Glomerular visceral epithelial cell (primary cell): ENCODE measurements around the gene WASF2.
"Not testable (repeated sequence)": the region's sequence is repeated elsewhere in the genome, so short reads cannot be mapped to it uniquely, and the experiment has no call there.

Experiments
- DNase-seq: peaks from one replicate; pipeline ENCODE4 v3.0.0-alpha.2; 2016; ENCODE audit errors: extremely low spot score

WASF2 gene

GRCh38 chr1:27496604-27497155 lies 6.7 kb upstream of the WASF2 start:
- DNase-seq: peak; percentile 12

- DNase-seq: no peak
Measured at GRCh38 chr1:27492796-27493195, 2.8 kb upstream of the WASF2 start.

DNA sequence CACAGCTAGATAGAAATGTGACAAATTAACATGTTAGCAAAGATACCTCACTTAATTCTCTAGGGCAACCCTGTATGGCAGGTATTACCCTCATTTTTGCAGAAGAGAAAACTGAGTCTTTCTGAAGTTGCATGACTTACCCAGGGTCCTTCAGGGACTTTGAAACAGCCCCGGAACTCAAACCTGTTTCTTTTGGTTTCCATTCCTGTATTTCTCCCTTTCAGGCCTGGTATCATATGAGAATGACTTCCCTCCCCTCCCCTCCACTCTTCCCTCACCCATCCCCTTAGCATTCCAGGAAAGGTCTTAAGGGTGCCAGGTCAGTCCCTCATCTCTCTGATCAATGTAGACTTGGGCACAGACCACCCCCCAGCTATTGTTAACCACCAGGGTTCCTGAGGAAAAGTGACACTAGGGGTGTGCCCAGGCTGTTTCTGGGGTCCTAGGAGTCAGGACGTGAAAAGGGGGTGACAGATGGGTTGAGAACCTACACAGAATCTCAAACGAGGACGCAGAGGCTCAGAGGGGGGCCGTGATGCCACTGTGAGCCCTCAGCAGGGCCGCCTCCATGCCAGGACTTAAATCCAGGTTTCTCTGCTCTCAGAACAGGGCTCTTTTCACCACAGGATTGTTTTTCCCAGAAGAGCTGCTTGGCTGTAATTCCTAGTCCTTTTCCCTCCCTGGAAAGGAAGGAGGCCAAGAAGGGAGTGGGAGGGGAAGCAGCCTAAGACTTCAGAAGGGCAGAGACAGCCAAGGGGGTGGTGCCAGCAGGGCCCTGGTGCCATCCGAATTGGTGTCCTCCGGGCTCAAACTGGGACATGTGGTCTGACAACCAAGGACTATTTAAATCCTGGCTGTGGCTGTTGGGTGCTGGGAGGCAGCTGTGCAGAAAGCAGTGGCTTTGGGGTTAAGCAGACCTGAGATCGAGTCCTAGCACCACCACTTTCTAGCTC lies 2.1 kb upstream of the WASF2 start:
- DNase-seq: no peak

GRCh38 chr1:27489501-27489972 lies 430 bp downstream of the WASF2 start:
- peak; percentile 41 for DNase-seq

GRCh38 chr1:27487966-27488884 lies 1.7 kb downstream of the WASF2 start:
- peak; percentile 26 for DNase-seq

GRCh38 chr1:27485363-27485762 lies 4.6 kb downstream of the WASF2 start:
- no peak for DNase-seq

DNA sequence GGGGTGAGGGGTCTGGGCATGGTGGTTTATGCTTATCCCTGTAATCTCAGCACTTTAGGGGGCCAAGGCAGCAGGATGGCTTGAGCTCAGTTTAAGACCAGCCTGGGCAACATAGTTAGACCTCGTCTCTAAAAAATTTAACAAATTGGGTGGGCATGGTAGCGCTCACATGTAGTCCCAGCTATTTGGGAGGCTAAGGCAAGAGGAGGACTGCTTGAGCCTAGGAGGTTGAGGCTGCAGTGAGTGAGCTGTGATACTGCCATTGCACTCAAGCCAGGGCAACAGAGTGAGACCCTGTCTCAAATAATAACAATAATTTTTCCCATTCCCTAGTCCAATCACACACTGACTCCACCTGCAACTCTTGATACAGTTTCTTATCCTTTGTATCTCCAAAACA lies 6.3 kb downstream of the WASF2 start:
- DNase-seq: no peak

- DNase-seq: no peak
Measured at GRCh38 chr1:27481994-27482620, 7.9 kb downstream of the WASF2 start.

GRCh38 chr1:27478098-27478497 lies 11.9 kb downstream of the WASF2 start:
- no peak for DNase-seq

DNA sequence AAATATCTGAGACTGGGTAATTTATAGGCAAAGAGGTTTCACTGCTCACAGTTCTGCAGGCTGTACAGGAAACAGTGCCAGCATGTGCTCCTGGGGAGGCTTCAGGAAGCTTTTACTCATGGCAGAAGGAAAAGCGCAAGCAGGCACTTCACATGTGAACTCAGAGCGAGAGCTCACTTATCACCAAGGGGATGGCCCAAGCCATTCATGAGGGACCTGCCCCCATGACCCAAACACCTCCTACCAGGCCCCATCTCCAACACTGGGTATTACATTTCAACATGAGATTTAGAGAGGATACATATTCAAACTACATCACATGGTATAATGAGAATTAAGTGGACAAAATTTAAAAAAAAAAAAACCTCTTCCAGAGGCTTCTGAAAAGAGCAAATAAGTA lies 13.7 kb downstream of the WASF2 start:
- no peak for DNase-seq

DNA sequence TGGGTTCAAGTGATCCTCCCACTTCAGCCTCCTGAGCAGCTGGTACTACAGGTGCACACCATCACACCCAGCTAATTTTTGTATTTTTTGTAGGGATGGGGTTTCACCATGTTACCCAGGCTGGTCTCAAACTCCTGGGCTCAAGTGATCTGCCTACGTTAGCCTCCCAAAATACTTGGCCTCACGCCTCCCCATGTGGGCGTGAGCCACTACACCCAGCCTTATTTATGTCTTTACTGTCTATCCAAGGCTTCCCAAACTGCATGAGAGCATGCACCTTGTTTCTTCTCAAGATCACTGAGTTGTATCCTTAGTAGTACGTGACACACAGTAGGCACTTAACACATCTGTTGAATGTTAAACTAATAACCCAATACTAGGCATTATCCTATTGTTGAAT lies 14.2 kb downstream of the WASF2 start:
- no peak for DNase-seq

- no peak for DNase-seq
Measured at GRCh38 chr1:27473755-27474154, 16.2 kb downstream of the WASF2 start.

DNA sequence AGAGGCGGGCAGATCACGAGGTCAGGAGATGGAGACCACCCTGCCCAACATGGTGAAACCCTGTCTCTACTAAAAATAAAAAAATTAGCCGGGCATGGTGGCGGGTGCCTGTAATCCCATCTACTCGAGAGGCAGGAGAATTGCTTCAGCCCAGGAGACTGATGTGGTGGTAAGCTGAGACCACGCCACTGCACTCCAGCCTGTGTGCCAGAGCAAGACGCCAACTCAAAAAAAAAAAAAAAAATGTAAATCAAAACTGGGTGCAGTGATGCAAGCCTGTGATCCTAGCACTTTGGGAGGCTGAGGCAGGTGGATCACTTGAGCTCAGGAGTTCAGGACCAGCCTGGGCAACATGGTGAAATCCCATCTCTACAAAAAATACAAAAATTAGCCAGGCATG lies 17.9 kb downstream of the WASF2 start:
- DNase-seq: not testable (repeated sequence)

DNA sequence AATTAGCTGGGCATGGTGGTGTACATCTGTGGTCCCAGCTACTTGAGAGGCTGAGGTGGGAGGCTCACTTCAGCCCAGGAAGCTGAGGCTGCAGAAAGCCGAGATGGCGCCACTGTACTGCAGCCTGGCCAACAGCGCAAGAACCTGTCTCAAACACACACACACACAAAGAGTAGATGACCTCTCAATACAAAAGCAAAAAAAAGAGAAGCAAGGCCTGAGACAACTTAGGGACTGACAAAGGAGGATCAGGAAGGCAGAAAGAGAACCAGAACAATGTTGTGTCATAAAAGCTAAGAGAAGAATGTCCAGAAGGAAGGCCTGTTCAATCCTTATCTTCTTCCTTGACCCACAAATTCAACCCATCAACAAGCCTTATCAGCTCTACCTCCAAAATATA lies 18.5 kb downstream of the WASF2 start:
- no peak for DNase-seq

DNA sequence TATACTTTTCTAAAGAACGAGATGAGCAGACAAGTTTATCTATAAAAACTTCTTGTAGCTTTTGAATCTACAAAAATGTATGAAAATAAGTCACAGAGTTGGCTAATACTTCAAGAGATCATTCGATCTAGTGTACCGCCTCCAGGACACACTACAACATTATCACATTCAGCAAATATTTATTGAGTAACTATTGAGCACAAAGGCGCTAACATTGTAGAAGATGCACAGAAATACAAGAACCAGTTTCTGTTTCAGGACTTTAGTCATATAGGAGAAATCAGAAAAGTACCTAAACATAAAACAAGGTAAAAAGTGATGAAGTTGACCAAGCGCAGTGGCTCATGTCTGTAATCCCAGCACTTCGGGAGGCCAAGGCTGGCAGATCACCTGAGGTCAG lies 20.6 kb downstream of the WASF2 start:
- no peak for DNase-seq

DNA sequence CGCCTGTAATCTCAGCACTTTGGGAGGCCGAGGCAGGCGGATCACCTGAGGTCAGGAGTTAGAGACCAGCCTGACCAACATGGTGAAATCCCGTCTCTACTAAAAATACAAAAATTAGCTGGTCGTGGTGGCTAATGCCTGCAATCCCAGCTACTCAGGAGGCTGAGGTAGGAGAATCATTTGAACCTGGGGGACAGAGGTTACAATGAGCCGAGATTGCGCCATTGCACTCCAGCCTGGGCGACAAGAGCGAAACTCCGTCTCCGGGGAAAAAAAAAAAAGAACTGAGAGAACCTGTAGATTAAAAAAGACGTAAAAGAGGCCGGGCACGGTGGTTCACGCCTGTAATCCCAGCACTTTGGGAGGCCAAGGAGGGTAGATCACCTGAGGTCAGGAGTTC lies 21.6 kb downstream of the WASF2 start:
- not testable (repeated sequence) for DNase-seq

GRCh38 chr1:27464926-27465647 lies 24.9 kb downstream of the WASF2 start:
- DNase-seq: no peak

- DNase-seq: peak; percentile 25
Measured at GRCh38 chr1:27463916-27464315, 26.1 kb downstream of the WASF2 start.

DNA sequence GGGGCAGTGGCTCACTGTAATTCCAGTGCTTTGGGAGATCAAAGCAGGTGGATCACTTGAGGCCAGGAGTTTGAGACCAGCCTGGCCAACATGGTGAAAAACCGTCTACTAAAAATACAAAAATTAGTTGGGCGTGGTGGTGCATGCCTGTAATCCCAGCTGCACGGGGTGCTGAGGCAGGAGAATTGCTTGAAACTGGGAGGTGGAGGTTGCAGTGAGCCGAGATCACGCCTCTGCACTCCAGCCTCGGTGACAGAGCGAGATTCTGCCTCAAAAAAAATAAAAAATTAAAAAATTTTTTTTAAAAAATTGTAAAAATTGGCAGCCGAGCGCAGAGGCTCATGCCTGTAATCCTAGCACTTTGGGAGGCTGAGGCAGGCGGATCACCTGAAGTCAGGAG lies 31.4 kb downstream of the WASF2 start:
- DNase-seq: not testable (repeated sequence)

GRCh38 chr1:27455139-27455811 lies 34.7 kb downstream of the WASF2 start:
- peak; percentile 57 for DNase-seq
